DOHH2 (cell line): ENCODE measurements around the gene CDH4.

ENCODE experiments used
- H3F3A ChIP-seq: fragments of 200-600 bp; sonication (generic), shearing (Covaris generic); 2 replicates; pipeline ENCODE4 v1.6.0; 2016; ENCODE audit warnings: antibody characterized with exemption, mild to moderate bottlenecking; ENCODE audit not compliant: control insufficient read depth, insufficient read depth
- H3K27ac ChIP-seq: fragments of 200-600 bp; sonication (generic); 2 replicates; pipeline ENCODE4 v1.5.1; 2014; ENCODE audit warnings: low read depth, mild to moderate bottlenecking, low read length, moderate library complexity
- H3K27me3 ChIP-seq: fragments of 200-600 bp; sonication (generic); 2 replicates; pipeline ENCODE4 v1.6.1; 2014; ENCODE audit warnings: mild to moderate bottlenecking, low read length, mixed read lengths; ENCODE audit not compliant: control insufficient read depth
- H3K36me3 ChIP-seq: fragments of 200-600 bp; sonication (generic); 2 replicates; pipeline ENCODE4 v1.6.1; 2014; ENCODE audit warnings: mild to moderate bottlenecking, low read length, moderate library complexity, mixed read lengths; ENCODE audit not compliant: control insufficient read depth
- H3K4me1 ChIP-seq: fragments of 200-600 bp; sonication (generic); 2 replicates; pipeline ENCODE4 v1.6.1; 2014; ENCODE audit warnings: mild to moderate bottlenecking, low read length, mixed read lengths; ENCODE audit not compliant: control insufficient read depth
- H3K4me2 ChIP-seq: fragments of 200-600 bp; sonication (generic); 2 replicates; pipeline ENCODE4 v1.6.0; 2014; ENCODE audit warnings: mild to moderate bottlenecking, low read length, moderate library complexity
- H3K4me3 ChIP-seq: fragments of 200-600 bp; sonication (generic); 2 replicates; pipeline ENCODE4 v1.5.1; 2014; ENCODE audit warnings: mild to moderate bottlenecking, low read length, mixed read lengths
- H3K79me2 ChIP-seq: fragments of 200-600 bp; sonication (generic); 2 replicates; pipeline ENCODE4 v1.6.1; 2014; ENCODE audit warnings: mild to moderate bottlenecking, low read length, mixed read lengths; ENCODE audit not compliant: control insufficient read depth
- H3K9me2 ChIP-seq: fragments of 200-600 bp; sonication (generic); replicated peaks from 2 replicates; pipeline ENCODE4 v1.6.1; 2014; ENCODE audit warnings: mild to moderate bottlenecking, low read length, mixed read lengths; ENCODE audit not compliant: control insufficient read depth
- H3K9me3 ChIP-seq: fragments of 200-600 bp; sonication (generic); 2 replicates; pipeline ENCODE4 v1.6.1; 2014; ENCODE audit warnings: antibody characterized with exemption, low read length, mixed read lengths; ENCODE audit not compliant: control insufficient read depth, insufficient read depth
- H4K20me1 ChIP-seq: fragments of 200-600 bp; sonication (generic); 2 replicates; pipeline ENCODE4 v1.6.0; 2014; ENCODE audit warnings: low read depth, mild to moderate bottlenecking, antibody characterized with exemption, low read length, moderate library complexity; ENCODE audit not compliant: control insufficient read depth, insufficient read depth
- EZH2phosphoT487 ChIP-seq: fragments of 200-600 bp; sonication (generic); IDR thresholded peaks from 2 replicates; pipeline ENCODE4 v1.6.1; 2017; ENCODE audit warnings: borderline replicate concordance, mild to moderate bottlenecking, antibody characterized with exemption, low read length, moderate library complexity, mixed read lengths
- TF ChIP-seq, protein P1 (sequence below): fragments of 200-600 bp; sonication (generic); IDR thresholded peaks from one replicate; pipeline ENCODE4 v1.5.1; 2014; ENCODE audit warnings: antibody characterized with exemption, mild to moderate bottlenecking, low read depth, low read length; ENCODE audit not compliant: poor library complexity, severe bottlenecking

CDH4 gene

DNA sequence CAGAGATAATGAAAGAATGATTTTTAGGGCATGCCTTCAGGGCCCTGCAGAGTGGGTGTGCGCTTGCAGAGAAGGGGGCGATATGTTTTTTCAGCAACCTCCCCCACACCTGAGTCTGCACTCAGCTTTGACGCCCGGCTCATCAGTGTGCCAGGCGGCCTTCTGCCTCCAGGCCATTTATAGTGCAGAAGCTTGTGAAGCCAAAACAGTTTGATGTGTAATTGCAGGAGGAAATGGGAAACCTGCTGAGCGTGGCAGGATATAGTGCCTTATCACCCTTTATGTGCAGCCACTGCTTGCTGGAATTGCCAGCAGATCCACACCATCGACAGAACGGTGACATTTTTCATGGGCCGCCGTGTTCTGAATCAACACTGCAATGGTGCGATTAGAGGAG lies 178.2 kb downstream of the CDH4 start:
- Histone ChIP-seq H3K4me2 (no peak overlapping the region), H3K9me2 (no peaks in the 10 kb centered on the region), H3K4me1 (no peaks in the 10 kb centered on the region), H3K79me2 (no peaks in the 10 kb centered on the region), H3K27me3 (no peaks in the 10 kb centered on the region), H3K27ac (no peak overlapping the region), H4K20me1 (no peaks in the 10 kb centered on the region), H3K4me3 (no peak overlapping the region), H3F3A (no peaks in the 10 kb centered on the region), H3K9me3 (no peaks in the 10 kb centered on the region; the same call in 1 of the 2 replicates), H3K36me3 (no peaks in the 10 kb centered on the region)
- TF ChIP-seq, protein P1, sequence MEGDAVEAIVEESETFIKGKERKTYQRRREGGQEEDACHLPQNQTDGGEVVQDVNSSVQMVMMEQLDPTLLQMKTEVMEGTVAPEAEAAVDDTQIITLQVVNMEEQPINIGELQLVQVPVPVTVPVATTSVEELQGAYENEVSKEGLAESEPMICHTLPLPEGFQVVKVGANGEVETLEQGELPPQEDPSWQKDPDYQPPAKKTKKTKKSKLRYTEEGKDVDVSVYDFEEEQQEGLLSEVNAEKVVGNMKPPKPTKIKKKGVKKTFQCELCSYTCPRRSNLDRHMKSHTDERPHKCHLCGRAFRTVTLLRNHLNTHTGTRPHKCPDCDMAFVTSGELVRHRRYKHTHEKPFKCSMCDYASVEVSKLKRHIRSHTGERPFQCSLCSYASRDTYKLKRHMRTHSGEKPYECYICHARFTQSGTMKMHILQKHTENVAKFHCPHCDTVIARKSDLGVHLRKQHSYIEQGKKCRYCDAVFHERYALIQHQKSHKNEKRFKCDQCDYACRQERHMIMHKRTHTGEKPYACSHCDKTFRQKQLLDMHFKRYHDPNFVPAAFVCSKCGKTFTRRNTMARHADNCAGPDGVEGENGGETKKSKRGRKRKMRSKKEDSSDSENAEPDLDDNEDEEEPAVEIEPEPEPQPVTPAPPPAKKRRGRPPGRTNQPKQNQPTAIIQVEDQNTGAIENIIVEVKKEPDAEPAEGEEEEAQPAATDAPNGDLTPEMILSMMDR = no peak
- no peak for TF ChIP-seq EZH2phosphoT487

DNA sequence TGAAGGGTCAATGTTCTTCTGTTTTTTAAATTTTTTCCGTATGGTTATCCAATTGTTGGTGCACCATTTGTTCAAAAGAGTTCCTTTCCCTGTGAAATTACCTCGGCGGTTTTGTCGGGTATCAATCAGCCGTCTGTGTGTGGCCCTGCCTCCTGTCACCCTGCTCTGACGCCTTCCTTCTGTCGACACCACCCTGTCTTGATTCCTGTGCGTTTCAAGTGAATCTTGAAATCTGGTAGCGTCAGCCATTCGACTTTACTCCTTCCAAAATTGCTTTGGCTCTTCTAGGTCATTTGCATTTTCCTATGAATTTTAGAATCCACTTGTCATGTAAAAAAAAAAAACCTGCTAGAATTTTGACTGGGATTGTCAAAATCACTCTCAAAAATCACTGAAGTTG lies 181.1 kb downstream of the CDH4 start:
- H4K20me1 ChIP-seq = no peaks in the 10 kb centered on the region
- no peaks in the 10 kb centered on the region for H3K9me3 ChIP-seq
- no peaks in the 10 kb centered on the region for H3F3A ChIP-seq
- no peaks in the 10 kb centered on the region for H3K9me2 ChIP-seq
- H3K4me3 ChIP-seq = no peak overlapping the region
- no peak overlapping the region for H3K4me2 ChIP-seq
- TF ChIP-seq, protein P1 = no peak
- TF ChIP-seq EZH2phosphoT487 = no peak
- H3K79me2 ChIP-seq = no peaks in the 10 kb centered on the region
- no peaks in the 10 kb centered on the region for H3K36me3 ChIP-seq
- no peaks in the 10 kb centered on the region for H3K27me3 ChIP-seq
- no peaks in the 10 kb centered on the region for H3K4me1 ChIP-seq
- no peak overlapping the region for H3K27ac ChIP-seq

DNA sequence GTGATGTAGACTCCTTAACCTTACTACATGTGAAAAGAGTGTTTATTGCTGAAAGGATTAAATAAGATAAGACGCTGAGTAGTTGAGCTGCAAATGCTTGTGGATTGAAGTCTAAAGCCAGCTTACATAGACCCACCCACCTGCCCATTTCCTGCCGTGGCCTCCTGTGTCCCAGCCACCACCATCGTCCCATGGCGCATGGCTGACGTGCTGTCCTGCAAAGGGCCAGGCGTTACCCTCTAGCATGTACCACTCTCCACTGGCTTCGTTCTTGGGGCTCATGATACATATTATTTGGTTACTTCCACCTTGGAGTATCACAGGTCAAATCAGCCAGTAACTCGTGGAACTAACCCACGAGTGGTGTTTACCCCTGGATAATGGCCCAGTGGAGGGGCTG lies 181.8 kb downstream of the CDH4 start:
- H3K27ac ChIP-seq = no peak overlapping the region
- H3K27me3 ChIP-seq = no peaks in the 10 kb centered on the region
- no peaks in the 10 kb centered on the region for H3K9me2 ChIP-seq
- no peaks in the 10 kb centered on the region for H3K79me2 ChIP-seq
- H3K4me3 ChIP-seq = no peak overlapping the region
- no peak for TF ChIP-seq EZH2phosphoT487
- TF ChIP-seq, protein P1 = no peak
- H3K9me3 ChIP-seq = no peaks in the 10 kb centered on the region
- H3K36me3 ChIP-seq = no peaks in the 10 kb centered on the region
- H3K4me1 ChIP-seq = no peaks in the 10 kb centered on the region
- H4K20me1 ChIP-seq = no peaks in the 10 kb centered on the region
- no peak overlapping the region for H3K4me2 ChIP-seq
- H3F3A ChIP-seq = no peaks in the 10 kb centered on the region
